ENCODE data around the gene PITPNM2.

The PITPNM2 gene

GRCh38 chr12:123148655-123149054 lies 2.2 kb downstream of the PITPNM2 start:
- no peak overlapping the region for H3K4me3 ChIP-seq (ENCODE audit: low read length)

GRCh38 chr12:123148223-123148622 lies 2.7 kb downstream of the PITPNM2 start:
- DNase-seq (ENCODE audit: low read depth, low spot score), result no peak
- H3K4me3 ChIP-seq (ENCODE audit: low read length), result no peak overlapping the region

More at GRCh38 chr12:123148655-123149054, 2.2 kb downstream of the PITPNM2 start:
- no peak for DNase-seq (ENCODE audit: low read depth, low spot score)

GRCh38 chr12:123145211-123145610 lies 5.7 kb downstream of the PITPNM2 start:
- no peak overlapping the region for H3K4me3 ChIP-seq (ENCODE audit: low read length)
- DNase-seq (ENCODE audit: low read depth, low spot score), result no peak

GRCh38 chr12:123143736-123144461 lies 7.0 kb downstream of the PITPNM2 start:
- DNase-seq (ENCODE audit: low read depth, low spot score), result no peak
- no peak overlapping the region for H3K4me3 ChIP-seq (ENCODE audit: low read length)

- no peak overlapping the region for H3K4me3 ChIP-seq (ENCODE audit: low read length)
- DNase-seq (ENCODE audit: low read depth, low spot score), result no peak
Observed at GRCh38 chr12:123142921-123143735, 7.8 kb downstream of the PITPNM2 start.

- DNase-seq (ENCODE audit: low read depth, low spot score), result no peak
- no peak overlapping the region for H3K4me3 ChIP-seq (ENCODE audit: low read length)
Observed at GRCh38 chr12:123142518-123142840, 8.4 kb downstream of the PITPNM2 start.

GRCh38 chr12:123141615-123142517 lies 9.0 kb downstream of the PITPNM2 start:
- no peak for DNase-seq (ENCODE audit: low read depth, low spot score)
- H3K4me3 ChIP-seq (ENCODE audit: low read length), result no peak overlapping the region

- no peak for DNase-seq (ENCODE audit: low read depth, low spot score)
- H3K4me3 ChIP-seq (ENCODE audit: low read length), result no peak overlapping the region
Observed at GRCh38 chr12:123140676-123141614, 9.9 kb downstream of the PITPNM2 start.

- no peak for DNase-seq (ENCODE audit: low read depth, low spot score)
- no peak overlapping the region for H3K4me3 ChIP-seq (ENCODE audit: low read length)
Observed at GRCh38 chr12:123139926-123140675, 10.8 kb downstream of the PITPNM2 start.

GRCh38 chr12:123135688-123136087 lies 15.2 kb downstream of the PITPNM2 start:
- no peak overlapping the region for H3K4me3 ChIP-seq (ENCODE audit: low read length)
- no peak for DNase-seq (ENCODE audit: low read depth, low spot score)

GRCh38 chr12:123134826-123135225 lies 16.1 kb downstream of the PITPNM2 start:
- H3K4me3 ChIP-seq (ENCODE audit: low read length), result no peak overlapping the region
- DNase-seq (ENCODE audit: low read depth, low spot score), result no peak

GRCh38 chr12:123134271-123134671 lies 16.6 kb downstream of the PITPNM2 start:
- no peak for DNase-seq (ENCODE audit: low read depth, low spot score)
- H3K4me3 ChIP-seq (ENCODE audit: low read length), result no peak overlapping the region

- no peak overlapping the region for H3K4me3 ChIP-seq (ENCODE audit: low read length)
- no peak for DNase-seq (ENCODE audit: low read depth, low spot score)
Observed at GRCh38 chr12:123133701-123134100, 17.2 kb downstream of the PITPNM2 start.

GRCh38 chr12:123132951-123133619 lies 17.8 kb downstream of the PITPNM2 start:
- no peak overlapping the region for H3K4me3 ChIP-seq (ENCODE audit: low read length)
- DNase-seq (ENCODE audit: low read depth, low spot score), result no peak

GRCh38 chr12:123131879-123132402 lies 18.9 kb downstream of the PITPNM2 start:
- peak; percentile 98 for DNase-seq (ENCODE audit: low read depth, low spot score)
- peak overlapping the region; percentile 5 for H3K4me3 ChIP-seq (ENCODE audit: low read length)

GRCh38 chr12:123131291-123131832 lies 19.5 kb downstream of the PITPNM2 start:
- DNase-seq (ENCODE audit: low read depth, low spot score), result no peak
- H3K4me3 ChIP-seq (ENCODE audit: low read length), result peak overlapping the region; percentile 5

- H3K4me3 ChIP-seq (ENCODE audit: low read length), result no peak overlapping the region
- DNase-seq (ENCODE audit: low read depth, low spot score), result no peak
Observed at GRCh38 chr12:123129621-123130020, 21.3 kb downstream of the PITPNM2 start.
